ENCODE results near the gene LAMA5. TPM values are rescaled to one million over a fixed set of nuclear protein-coding genes. Genes with fewer than 3 reads are reported as not detected.

LAMA5 gene
- total and polyA plus RNA-seq, 2 donors (not counting 1 experiment from before 2014, with no cell fraction given): 52.9 to 83.5 TPM

DNA sequence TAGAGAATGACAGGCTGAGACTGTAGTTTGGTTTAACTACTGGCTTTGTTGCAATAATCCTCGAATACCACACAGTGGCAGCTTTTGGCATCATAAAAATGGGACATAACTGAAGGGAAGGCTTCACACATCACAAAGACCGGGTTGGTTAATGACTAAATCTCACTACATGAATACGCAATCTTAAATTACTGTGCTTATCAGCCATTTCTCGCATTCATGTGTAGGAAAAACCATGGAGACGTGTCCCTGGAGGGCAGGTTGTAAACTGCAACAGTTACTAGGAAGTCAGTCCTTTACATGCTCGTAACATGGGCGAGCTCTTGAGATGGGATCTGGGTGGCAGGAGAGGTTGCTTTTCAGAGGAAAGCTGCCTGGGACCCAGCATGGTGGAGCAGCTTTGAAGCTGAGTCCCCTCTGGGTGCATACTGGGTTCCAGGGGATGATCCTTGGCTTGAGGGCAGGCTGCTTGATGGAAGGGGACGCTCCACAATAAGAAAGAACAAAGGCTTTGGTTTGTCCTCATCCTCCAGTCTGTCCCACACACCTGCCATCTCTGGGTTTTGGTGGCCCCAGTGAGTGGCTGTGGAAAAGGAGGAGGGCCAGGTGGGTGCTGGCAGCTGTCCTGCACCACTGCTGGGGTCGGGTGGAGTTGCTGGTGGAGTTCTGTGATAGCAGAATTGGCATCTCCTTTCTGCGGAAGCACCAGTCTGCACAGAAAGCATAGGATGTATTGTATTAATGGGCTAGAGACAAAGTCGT is 21.9 kb upstream of the LAMA5 start:
- Histone ChIP-seq H3K9ac (ENCODE audit: low read length) (no peak overlapping the region), H4K20me1 (ENCODE audit: control insufficient read depth, insufficient read depth, low read length, poor library complexity, severe bottlenecking) (peaks cover 44% of the 10 kb centered on the region), H3K79me2 (ENCODE audit: control insufficient read depth, insufficient read depth, low read length) (peaks cover 46% of the 10 kb centered on the region), H3K4me1 (ENCODE audit: control insufficient read depth in 2 of 2, insufficient read depth in 2 of 2, low read length in 2 of 2) (peaks cover 18 to 27% of the 10 kb centered on the region in 2 donors), H3K36me3 (replicated peaks in 1 of 2; ENCODE audit: control extremely low read depth in 1 of 2, control insufficient read depth in 1 of 2, extremely low read depth in 1 of 2, insufficient read depth in 2 of 2, low read length in 1 of 2) (peaks cover 2 to 38% of the 10 kb centered on the region in 2 experiments), H3K9me3 (ENCODE audit: control extremely low read depth in 1 of 3, control insufficient read depth in 2 of 3, insufficient read depth in 1 of 3, low read length in 2 of 3) (no peaks in the 10 kb centered on the region), H3K4me2 (replicated peaks; ENCODE audit: low read depth, low read length, poor library complexity, severe bottlenecking) (no peak overlapping the region), H3K27me3 (replicated peaks in 1 of 4; ENCODE audit: control extremely low read depth in 1 of 4, control insufficient read depth in 3 of 4, insufficient read depth in 4 of 4, low read length in 3 of 4) (no peaks in the 10 kb centered on the region), H2AFZ (ENCODE audit: insufficient read depth, low read depth, low read length, poor library complexity, severe bottlenecking) (no peak overlapping the region), H3K27ac (ENCODE audit: low read length in 2 of 2) (no peak overlapping the region), H3K4me3 (ENCODE audit: control extremely low read depth in 1 of 5, extremely low read depth in 1 of 5, insufficient read depth in 1 of 5, low read depth in 2 of 5, low read length in 4 of 5) (no peak overlapping the region)
- Mint-ChIP-seq H3K27ac (no peak overlapping the region), H3K9me3 (ENCODE audit: insufficient read depth) (no peaks in the 10 kb centered on the region), H3K4me3 (peak overlapping the region; percentile 94), H3K4me1 (peaks cover 35% of the 10 kb centered on the region), H3K27me3 (no peaks in the 10 kb centered on the region)
- TF ChIP-seq EZH2 (IDR thresholded peaks at IDR 0.05; ENCODE audit: borderline replicate concordance, insufficient read depth, low read depth, low read length, poor library complexity, severe bottlenecking): no peak
- TF ChIP-seq, protein P1, sequence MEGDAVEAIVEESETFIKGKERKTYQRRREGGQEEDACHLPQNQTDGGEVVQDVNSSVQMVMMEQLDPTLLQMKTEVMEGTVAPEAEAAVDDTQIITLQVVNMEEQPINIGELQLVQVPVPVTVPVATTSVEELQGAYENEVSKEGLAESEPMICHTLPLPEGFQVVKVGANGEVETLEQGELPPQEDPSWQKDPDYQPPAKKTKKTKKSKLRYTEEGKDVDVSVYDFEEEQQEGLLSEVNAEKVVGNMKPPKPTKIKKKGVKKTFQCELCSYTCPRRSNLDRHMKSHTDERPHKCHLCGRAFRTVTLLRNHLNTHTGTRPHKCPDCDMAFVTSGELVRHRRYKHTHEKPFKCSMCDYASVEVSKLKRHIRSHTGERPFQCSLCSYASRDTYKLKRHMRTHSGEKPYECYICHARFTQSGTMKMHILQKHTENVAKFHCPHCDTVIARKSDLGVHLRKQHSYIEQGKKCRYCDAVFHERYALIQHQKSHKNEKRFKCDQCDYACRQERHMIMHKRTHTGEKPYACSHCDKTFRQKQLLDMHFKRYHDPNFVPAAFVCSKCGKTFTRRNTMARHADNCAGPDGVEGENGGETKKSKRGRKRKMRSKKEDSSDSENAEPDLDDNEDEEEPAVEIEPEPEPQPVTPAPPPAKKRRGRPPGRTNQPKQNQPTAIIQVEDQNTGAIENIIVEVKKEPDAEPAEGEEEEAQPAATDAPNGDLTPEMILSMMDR (IDR thresholded peaks at IDR 0.05): no peak
- ChIA-PET CTCF (interaction anchor here (1.1 to 1.6 kb wide), 2 partner anchors 87 to 88 kb away, joined by 3 to 4 read pairs; no protein-coding TSS in a partner anchor), POLR2A (interaction anchor here (0.6 kb wide), 1 partner anchor 215 kb away, joined by 4 read pairs; no protein-coding TSS in a partner anchor)
- no peak for DNase-seq
- intact Hi-C loops (cut with micrococcal nuclease): loop anchor here (5.0 to 10.0 kb wide), 3 partner anchors 52 to 403 kb away; partner anchors contain the start of gene LSM14B
- ATAC-seq (ENCODE audit: low read depth): no peak
- WGBS (ENCODE audit: insufficient coverage): 93% methylated on average over 11 of the region's 11 CpGs

Measured in B cell (primary cell).